AG09319 (cell line): ENCODE measurements around the gene RNASEH2B.

Source experiments
- DNase-seq: peaks from one replicate; pipeline ENCODE4 v3.0.0-alpha.2; 2010; ENCODE audit warnings: low read depth; ENCODE audit errors: extremely low read depth
- CTCF ChIP-seq: IDR thresholded peaks from 2 replicates; pipeline ENCODE4 v1.5.1; 2011; ENCODE audit warnings: low read depth, mild to moderate bottlenecking, inconsistent platforms, low read length, moderate library complexity

The RNASEH2B gene

GRCh38 chr13:51000061-51000460, 90.5 kb downstream of the RNASEH2B start:
- DNase-seq: no peak
- TF ChIP-seq CTCF: no peak

DNA sequence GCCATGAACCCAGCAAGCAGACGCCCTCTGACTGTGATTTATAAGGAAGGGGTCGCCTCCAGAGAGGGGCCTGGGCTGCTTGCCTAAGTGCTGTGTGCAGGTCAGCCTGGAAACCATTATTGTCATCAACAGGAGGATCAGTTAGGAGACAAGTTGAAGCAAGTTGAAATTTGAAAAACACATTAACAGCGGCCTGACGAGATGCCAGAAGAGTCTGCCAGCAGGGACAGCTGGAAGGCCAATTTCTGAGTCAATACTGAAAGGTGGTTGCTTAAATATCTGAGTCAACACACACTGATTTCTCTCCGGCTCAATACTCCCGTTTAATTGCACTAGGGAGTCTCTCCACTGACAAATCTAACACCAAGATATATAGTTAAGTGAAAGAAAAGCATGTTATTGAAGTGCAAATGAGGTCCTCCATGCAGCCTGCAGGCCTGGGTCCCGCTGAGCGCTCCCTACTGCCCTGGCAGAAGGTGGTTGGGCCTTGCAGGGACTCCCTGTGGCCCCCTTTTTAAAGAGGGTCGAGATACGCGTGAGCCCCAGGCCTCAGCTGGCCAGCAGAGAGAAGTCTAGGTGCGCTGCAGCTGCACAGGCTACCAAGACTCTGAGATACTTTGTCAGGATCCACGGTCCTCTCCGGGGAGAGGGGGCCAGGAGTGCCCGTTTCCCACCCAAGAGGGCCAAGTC, 91.1 kb downstream of the RNASEH2B start:
- no peak for TF ChIP-seq CTCF
- peak; percentile 7 for DNase-seq

DNA sequence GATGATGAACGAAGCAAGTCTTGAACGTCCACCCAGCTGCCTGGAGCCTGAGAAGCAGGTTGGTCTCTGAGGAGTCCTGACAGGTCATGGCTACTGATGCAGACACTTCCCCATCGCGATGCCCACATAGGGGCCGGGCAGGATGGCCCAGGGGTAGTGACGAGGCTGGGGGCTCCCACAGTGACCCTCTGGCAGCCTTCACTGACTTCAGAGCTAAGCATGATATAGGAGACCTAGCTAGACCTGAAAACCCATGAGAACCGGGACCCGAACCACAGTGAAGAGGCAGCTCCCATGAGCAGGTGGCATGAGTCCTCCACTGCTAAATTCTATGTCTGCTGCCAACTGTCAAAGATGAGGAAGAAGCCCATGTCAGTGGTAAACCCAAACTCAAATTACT, 91.7 kb downstream of the RNASEH2B start:
- DNase-seq: no peak
- TF ChIP-seq CTCF: no peak

- TF ChIP-seq CTCF: no peak
- DNase-seq: no peak
Observed at GRCh38 chr13:51002736-51003135, 93.1 kb downstream of the RNASEH2B start.

DNA sequence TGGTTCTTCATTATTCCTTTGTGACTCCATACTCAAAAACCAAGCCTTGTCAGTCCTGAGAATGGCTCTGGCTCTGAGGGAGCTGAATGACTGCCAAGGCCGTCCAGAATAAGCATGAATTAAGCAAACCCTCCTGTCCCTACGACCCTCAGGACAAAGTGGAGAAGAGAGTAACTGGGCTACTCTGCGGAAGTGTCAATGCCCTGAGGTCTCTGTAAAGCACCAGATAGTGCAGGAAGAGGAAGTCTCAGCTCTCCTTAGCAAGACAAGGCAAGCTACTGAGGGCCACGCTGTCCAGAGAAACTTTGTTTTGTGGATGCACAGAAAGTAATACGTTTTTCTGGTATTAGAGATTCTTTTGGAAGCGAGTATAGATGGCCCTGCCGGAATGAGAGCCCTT, 94.1 kb downstream of the RNASEH2B start:
- no peak for TF ChIP-seq CTCF
- no peak for DNase-seq

- no peak for TF ChIP-seq CTCF
- DNase-seq: no peak
Observed at GRCh38 chr13:51004111-51004865, 94.7 kb downstream of the RNASEH2B start.

- no peak for TF ChIP-seq CTCF
- no peak for DNase-seq
Observed at GRCh38 chr13:51004918-51005460, 95.4 kb downstream of the RNASEH2B start.
